Measurements from ENCODE around the gene USP16.

The USP16 gene

GRCh38 chr21:29034678-29035077, 10.2 kb downstream of the USP16 start:
- DNase-seq = no peak

GRCh38 chr21:29052224-29052623, 27.8 kb downstream of the USP16 start:
- DNase-seq = no peak

- no peak for DNase-seq
Observed at GRCh38 chr21:29053011-29053553, 28.6 kb downstream of the USP16 start.

GRCh38 chr21:29053656-29054055, 29.2 kb downstream of the USP16 start:
- no peak for DNase-seq

GRCh38 chr21:29055080-29055479, 30.6 kb downstream of the USP16 start:
- no peak for DNase-seq

GRCh38 chr21:29056005-29056404, 31.5 kb downstream of the USP16 start:
- no peak for DNase-seq

GRCh38 chr21:29056538-29057050, 32.1 kb downstream of the USP16 start:
- no peak for DNase-seq

GRCh38 chr21:29064850-29065481, 40.5 kb downstream of the USP16 start:
- DNase-seq = no peak

GRCh38 chr21:29072873-29073221, 48.4 kb downstream of the USP16 start:
- DNase-seq = no peak

GRCh38 chr21:29073222-29074006, 48.9 kb downstream of the USP16 start, which contains the start of gene CCT8:
Gene CCT8 (minus strand): TSS chr21:29073648. CDS start chr21:29073590, 58 bp downstream.
- peak; percentile 97 for DNase-seq

- no peak for DNase-seq
Observed at GRCh38 chr21:29074007-29074376, 49.5 kb downstream of the USP16 start.

GRCh38 chr21:29074783-29075182, 50.3 kb downstream of the USP16 start:
- no peak for DNase-seq

- no peak for DNase-seq
Observed at GRCh38 chr21:29075706-29076466, 51.4 kb downstream of the USP16 start.

GRCh38 chr21:29076731-29077640, 52.5 kb downstream of the USP16 start:
- peak; percentile 50 for DNase-seq

GRCh38 chr21:29077651-29078090, 53.2 kb downstream of the USP16 start:
- no peak for DNase-seq

- no peak for DNase-seq
Observed at GRCh38 chr21:29078869-29079767, 54.6 kb downstream of the USP16 start.

- no peak for DNase-seq
Observed at GRCh38 chr21:29080454-29080941, 56.0 kb downstream of the USP16 start.

GRCh38 chr21:29082046-29082815, 57.8 kb downstream of the USP16 start:
- no peak for DNase-seq

- DNase-seq = no peak
Observed at GRCh38 chr21:29083306-29083705, 58.8 kb downstream of the USP16 start.

- no peak for DNase-seq
Observed at GRCh38 chr21:29084372-29084771, 59.9 kb downstream of the USP16 start.

Data from activated T-cell treated with anti-CD3 and anti-CD28 coated beads for 4 hours (primary cell).